Prostate gland (tissue), 2 donors: ENCODE data around the gene MED12L. TPM values are rescaled to one million over a fixed set of nuclear protein-coding genes. Genes with fewer than 3 reads are reported as not detected.

Experiments used
- DNase-seq: peaks from one replicate; pipeline ENCODE4 v3.0.0-alpha.2; 2019; ENCODE audit warnings: low spot score
- H3K27ac ChIP-seq, 2 donors: fragments of 200-600 bp; sonication (generic); 2 replicates each; pipeline ENCODE4 v1.5.1; 2017 to 2019
- H3K27me3 ChIP-seq: fragments of 200-600 bp; sonication (generic); replicated peaks from 2 replicates; pipeline ENCODE4 v1.5.1; 2019; ENCODE audit not compliant: insufficient read depth
- H3K36me3 ChIP-seq, 2 donors: fragments of 200-600 bp; sonication (generic); 1 replicate in 1 of 2; 2 replicates in 1 of 2; pipeline versions ENCODE4 v1.5.1 to v1.8.1; 2017 to 2019
- H3K4me1 ChIP-seq: fragments of 200-600 bp; sonication (generic); replicated peaks from 2 replicates; pipeline ENCODE4 v1.5.1; 2019
- H3K4me3 ChIP-seq, 2 donors: fragments of 200-600 bp; sonication (generic); 2 replicates each; pipeline ENCODE4 v1.5.1; 2017 to 2019
- H3K9me3 ChIP-seq: fragments of 200-600 bp; sonication (generic); 2 replicates; pipeline ENCODE4 v1.5.1; 2017
- CTCF ChIP-seq, 4 experiments: fragments of 200-600 bp in 2 of 4; fragments of 450-650 bp in 2 of 4; sonication (generic) in 2 of 4; IDR thresholded peaks; 1 replicate in 3 of 4; 2 replicates in 1 of 4; pipeline ENCODE4 v1.5.1; 2016 to 2019; ENCODE audit warnings: antibody characterized with exemption in 4 of 4, mild to moderate bottlenecking in 2 of 4, moderate library complexity in 2 of 4
- POLR2A ChIP-seq: fragments of 450-650 bp; IDR thresholded peaks from one replicate; pipeline ENCODE4 v1.6.1; 2016; ENCODE audit warnings: antibody characterized with exemption, mild to moderate bottlenecking
- POLR2AphosphoS5 ChIP-seq: sonication (generic); formaldehyde crosslinking; IDR thresholded peaks from one replicate; pipeline ENCODE4 v1.6.1; 2017; ENCODE audit warnings: antibody characterized with exemption
- WGBS: methylation state at CpG from one replicate; pipeline ENCODE4 v1.1.5; 2018; 5-methylcytosine and 5-hydroxymethylcytosine counted together
- intact Hi-C: fragments of 100-400 bp; cut with DNase I; formaldehyde crosslinking; loops from one replicate; pipeline ENCODE4 v1.14.2; 2022
- total RNA-seq, 2 donors: library from RNA; depleted of rRNA; stranded (reverse); fragments of >200 nt; gene quantifications; one replicate each; pipeline ENCODE4 v1.1.0, GENCODE V29; 2016

MED12L gene
- total RNA-seq, 2 donors from 2014 or later = 3.6 to 4.3 TPM

GRCh38 chr3:151460774-151461450 lies 375.4 kb downstream of the MED12L start, which contains the start of gene IGSF10:
Gene IGSF10, minus strand, starts transcription at chr3:151461061. Its CDS starts 2,352 bp downstream, at chr3:151458709.
- Histone ChIP-seq H3K36me3 (no peaks in the 10 kb centered on the region), H3K4me1 (no peaks in the 10 kb centered on the region), H3K4me3 (peak within 1 kb of the TSS; percentile 8 to 18), H3K9me3 (no peaks in the 10 kb centered on the region), H3K27ac (no peak within 1 kb of the TSS), H3K27me3 (no peaks in the 10 kb centered on the region)
- TF ChIP-seq POLR2AphosphoS5 (no peak), POLR2A (no peak), CTCF (IDR thresholded peaks at IDR 0.05) (no peak)
- DNase-seq = no peak
- WGBS = 12% methylated on average over 40 of the region's 40 CpGs
- intact Hi-C loops = no loop called here

- no peaks in the 10 kb centered on the region for H3K36me3 ChIP-seq
- WGBS = 89% methylated on average over 6 of the region's 6 CpGs
- TF ChIP-seq POLR2A (no peak), CTCF (IDR thresholded peaks at IDR 0.05) (no peak), POLR2AphosphoS5 (no peak)
- H3K4me3 ChIP-seq = no peak overlapping the region
- DNase-seq = no peak
- no peaks in the 10 kb centered on the region for H3K27me3 ChIP-seq
- H3K4me1 ChIP-seq = no peaks in the 10 kb centered on the region
- no peaks in the 10 kb centered on the region for H3K9me3 ChIP-seq
- intact Hi-C loops = no loop called here
- H3K27ac ChIP-seq = no peak overlapping the region
Measured at GRCh38 chr3:151462278-151462780, 376.9 kb downstream of the MED12L start.

- no peak for DNase-seq
- intact Hi-C loops = no loop called here
- no peak overlapping the region for H3K27ac ChIP-seq
- H3K4me3 ChIP-seq = no peak overlapping the region
- no peaks in the 10 kb centered on the region for H3K9me3 ChIP-seq
- WGBS = 80% methylated on average over 1 of the region's 1 CpG
- H3K27me3 ChIP-seq = no peaks in the 10 kb centered on the region
- H3K36me3 ChIP-seq = no peaks in the 10 kb centered on the region
- no peaks in the 10 kb centered on the region for H3K4me1 ChIP-seq
- no peak for TF ChIP-seq CTCF (IDR thresholded peaks at IDR 0.05)
- no peak for TF ChIP-seq POLR2AphosphoS5
- TF ChIP-seq POLR2A = no peak
Measured at GRCh38 chr3:151462991-151463390, 377.5 kb downstream of the MED12L start.

GRCh38 chr3:151467069-151467468 lies 381.6 kb downstream of the MED12L start:
- Histone ChIP-seq H3K27me3 (no peaks in the 10 kb centered on the region), H3K9me3 (no peaks in the 10 kb centered on the region), H3K4me3 (no peak overlapping the region), H3K4me1 (no peaks in the 10 kb centered on the region), H3K36me3 (no peaks in the 10 kb centered on the region), H3K27ac (no peak overlapping the region)
- WGBS = 86% methylated on average over 1 of the region's 1 CpG
- intact Hi-C loops = no loop called here
- no peak for TF ChIP-seq POLR2A
- TF ChIP-seq CTCF (IDR thresholded peaks at IDR 0.05) = no peak
- no peak for TF ChIP-seq POLR2AphosphoS5
- no peak for DNase-seq
